ENCODE data around the gene ZNHIT1. TPM values are rescaled to one million over a fixed set of nuclear protein-coding genes. Genes with fewer than 3 reads are reported as not detected.
"Not testable (repeated sequence)": the region's sequence is repeated elsewhere in the genome, so short reads cannot be mapped to it uniquely, and the experiment has no call there.

The ZNHIT1 gene
- total RNA-seq, 1 experiment from 2014 or later, result 69.7 TPM

DNA sequence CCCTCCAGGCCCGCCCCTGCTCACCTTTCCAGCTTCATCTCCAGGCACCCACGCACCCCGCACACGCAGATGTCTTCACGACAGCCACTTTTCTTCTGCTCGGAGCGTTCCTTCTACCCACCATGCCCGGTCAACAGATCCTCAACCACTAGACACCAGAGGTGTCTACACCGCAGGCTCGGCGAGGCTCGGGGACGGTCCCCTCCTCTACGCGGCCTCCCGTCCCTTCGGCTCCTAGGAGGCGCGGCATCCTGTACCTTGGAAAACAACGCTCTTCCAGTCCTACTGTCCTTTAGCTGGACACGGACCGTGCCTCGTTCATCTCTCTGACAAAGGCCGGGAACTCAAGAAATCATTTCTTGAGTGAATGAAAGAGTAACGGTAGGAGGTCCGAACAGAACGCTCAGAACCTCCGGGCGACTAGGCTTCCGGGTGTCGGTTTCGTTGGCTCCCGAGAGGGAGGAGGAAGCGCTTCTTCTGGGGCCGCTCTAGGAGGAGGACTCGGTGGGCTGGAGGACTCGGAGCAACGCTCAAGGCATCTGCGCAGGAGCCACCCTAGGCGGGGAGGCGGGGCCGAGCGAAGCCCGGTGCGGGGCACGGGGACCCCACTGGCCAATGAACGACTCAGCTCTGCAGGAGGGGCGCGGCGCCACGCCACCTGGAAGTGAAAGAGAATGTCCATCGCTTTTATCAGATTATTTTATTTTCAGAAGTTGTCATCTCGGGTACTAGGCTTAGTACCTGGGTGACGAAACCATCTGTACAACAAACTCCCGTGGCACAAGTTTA, 34.1 kb downstream of the ZNHIT1 start:
- H3K4me3 ChIP-seq (ENCODE audit: low read depth in 2 of 2, low read length in 2 of 2), result peak overlapping the region; percentile 57 to 85
- peak; percentile 80 for TF ChIP-seq POLR2AphosphoS5 (IDR thresholded peaks at IDR 0.05; ENCODE audit: low read depth, low read length)
- TF ChIP-seq SIN3A (IDR thresholded peaks at IDR 0.05; ENCODE audit: borderline replicate concordance, insufficient read depth, low read depth, low read length), result no peak
- TF ChIP-seq, protein P1, sequence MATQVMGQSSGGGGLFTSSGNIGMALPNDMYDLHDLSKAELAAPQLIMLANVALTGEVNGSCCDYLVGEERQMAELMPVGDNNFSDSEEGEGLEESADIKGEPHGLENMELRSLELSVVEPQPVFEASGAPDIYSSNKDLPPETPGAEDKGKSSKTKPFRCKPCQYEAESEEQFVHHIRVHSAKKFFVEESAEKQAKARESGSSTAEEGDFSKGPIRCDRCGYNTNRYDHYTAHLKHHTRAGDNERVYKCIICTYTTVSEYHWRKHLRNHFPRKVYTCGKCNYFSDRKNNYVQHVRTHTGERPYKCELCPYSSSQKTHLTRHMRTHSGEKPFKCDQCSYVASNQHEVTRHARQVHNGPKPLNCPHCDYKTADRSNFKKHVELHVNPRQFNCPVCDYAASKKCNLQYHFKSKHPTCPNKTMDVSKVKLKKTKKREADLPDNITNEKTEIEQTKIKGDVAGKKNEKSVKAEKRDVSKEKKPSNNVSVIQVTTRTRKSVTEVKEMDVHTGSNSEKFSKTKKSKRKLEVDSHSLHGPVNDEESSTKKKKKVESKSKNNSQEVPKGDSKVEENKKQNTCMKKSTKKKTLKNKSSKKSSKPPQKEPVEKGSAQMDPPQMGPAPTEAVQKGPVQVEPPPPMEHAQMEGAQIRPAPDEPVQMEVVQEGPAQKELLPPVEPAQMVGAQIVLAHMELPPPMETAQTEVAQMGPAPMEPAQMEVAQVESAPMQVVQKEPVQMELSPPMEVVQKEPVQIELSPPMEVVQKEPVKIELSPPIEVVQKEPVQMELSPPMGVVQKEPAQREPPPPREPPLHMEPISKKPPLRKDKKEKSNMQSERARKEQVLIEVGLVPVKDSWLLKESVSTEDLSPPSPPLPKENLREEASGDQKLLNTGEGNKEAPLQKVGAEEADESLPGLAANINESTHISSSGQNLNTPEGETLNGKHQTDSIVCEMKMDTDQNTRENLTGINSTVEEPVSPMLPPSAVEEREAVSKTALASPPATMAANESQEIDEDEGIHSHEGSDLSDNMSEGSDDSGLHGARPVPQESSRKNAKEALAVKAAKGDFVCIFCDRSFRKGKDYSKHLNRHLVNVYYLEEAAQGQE (IDR thresholded peaks at IDR 0.05; ENCODE audit: insufficient read depth in 1 of 2, low read depth in 2 of 2, low read length in 1 of 2), result no peak
- TF ChIP-seq, protein P2, sequence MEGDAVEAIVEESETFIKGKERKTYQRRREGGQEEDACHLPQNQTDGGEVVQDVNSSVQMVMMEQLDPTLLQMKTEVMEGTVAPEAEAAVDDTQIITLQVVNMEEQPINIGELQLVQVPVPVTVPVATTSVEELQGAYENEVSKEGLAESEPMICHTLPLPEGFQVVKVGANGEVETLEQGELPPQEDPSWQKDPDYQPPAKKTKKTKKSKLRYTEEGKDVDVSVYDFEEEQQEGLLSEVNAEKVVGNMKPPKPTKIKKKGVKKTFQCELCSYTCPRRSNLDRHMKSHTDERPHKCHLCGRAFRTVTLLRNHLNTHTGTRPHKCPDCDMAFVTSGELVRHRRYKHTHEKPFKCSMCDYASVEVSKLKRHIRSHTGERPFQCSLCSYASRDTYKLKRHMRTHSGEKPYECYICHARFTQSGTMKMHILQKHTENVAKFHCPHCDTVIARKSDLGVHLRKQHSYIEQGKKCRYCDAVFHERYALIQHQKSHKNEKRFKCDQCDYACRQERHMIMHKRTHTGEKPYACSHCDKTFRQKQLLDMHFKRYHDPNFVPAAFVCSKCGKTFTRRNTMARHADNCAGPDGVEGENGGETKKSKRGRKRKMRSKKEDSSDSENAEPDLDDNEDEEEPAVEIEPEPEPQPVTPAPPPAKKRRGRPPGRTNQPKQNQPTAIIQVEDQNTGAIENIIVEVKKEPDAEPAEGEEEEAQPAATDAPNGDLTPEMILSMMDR (IDR thresholded peaks at IDR 0.05), result no peak
- no peaks in the 10 kb centered on the region for H3K9me3 ChIP-seq (ENCODE audit: control insufficient read depth, insufficient read depth, low read depth, low read length)
- peak overlapping the region; percentile 91 for H3K27ac ChIP-seq (ENCODE audit: low read length)
- ATAC-seq (peak; percentile 100), DNase-seq (ENCODE audit: low read depth, low spot score) (peak; percentile 96)
- no peaks in the 10 kb centered on the region for H3K27me3 ChIP-seq (ENCODE audit: control insufficient read depth, insufficient read depth, low read length)
- in situ Hi-C loops (cut with HindIII; ENCODE audit: low pct_unique_long_range_greater_than_20kb, low sequenced_read_pairs), result no loop called here
- ChIA-PET POLR2A (interaction anchor here (1.0 kb wide), 1 partner anchor 13 kb away, joined by 4 read pairs; no protein-coding TSS in a partner anchor), CTCF (interaction anchor here (0.7 to 0.9 kb wide), 4 partner anchors 26 to 859 kb away, joined by 3 to 4 read pairs (median 3); no protein-coding TSS in a partner anchor)
- H3K36me3 ChIP-seq (ENCODE audit: control insufficient read depth, insufficient read depth, low read length), result no peaks in the 10 kb centered on the region
- TSS peak; percentile 86 for BruUV-seq (replicated peaks)
- intact Hi-C loops (cut with micrococcal nuclease; ENCODE audit: unreplicated experiment), result no loop called here
- peaks cover 5% of the 10 kb centered on the region for H3K4me1 ChIP-seq (ENCODE audit: control insufficient read depth, insufficient read depth, low read length)

DNA sequence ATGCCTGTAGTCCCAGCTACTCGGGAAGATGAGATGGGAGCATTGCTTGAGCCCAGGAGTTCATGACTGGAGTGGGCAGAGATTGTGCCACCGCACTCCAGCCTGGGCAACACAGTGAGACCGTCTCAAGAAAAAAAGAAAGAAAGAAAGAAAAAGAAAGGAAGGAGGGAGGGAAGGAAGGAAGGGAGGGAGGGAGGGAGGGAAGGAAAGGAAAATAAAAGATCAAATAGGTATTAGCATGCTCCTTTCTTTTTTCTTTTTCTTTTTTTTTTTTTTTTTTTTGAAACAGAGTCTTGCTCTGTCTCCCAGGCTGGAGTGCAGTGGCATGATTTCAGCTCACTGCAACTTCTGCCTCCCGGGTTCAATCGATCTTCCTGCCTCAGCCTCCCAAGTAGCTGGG, 35.2 kb downstream of the ZNHIT1 start:
- BruUV-seq (replicated peaks); POLR2A ChIA-PET; H3K27ac ChIP-seq (ENCODE audit: low read length); intact Hi-C loops (cut with micrococcal nuclease; ENCODE audit: unreplicated experiment); H3K4me1 ChIP-seq (ENCODE audit: control insufficient read depth, insufficient read depth, low read length); ATAC-seq; H3K36me3 ChIP-seq (ENCODE audit: control insufficient read depth, insufficient read depth, low read length); H3K9me3 ChIP-seq (ENCODE audit: control insufficient read depth, insufficient read depth, low read depth, low read length); DNase-seq (ENCODE audit: low read depth, low spot score); in situ Hi-C loops (cut with HindIII; ENCODE audit: low pct_unique_long_range_greater_than_20kb, low sequenced_read_pairs); H3K27me3 ChIP-seq (ENCODE audit: control insufficient read depth, insufficient read depth, low read length): not testable (repeated sequence)
- CTCF ChIA-PET, result interaction anchor here (0.9 kb wide), 1 partner anchor 857 kb away, joined by 4 read pairs; no protein-coding TSS in a partner anchor
- H3K4me3 ChIP-seq (ENCODE audit: low read depth in 2 of 2, low read length in 2 of 2), result peak overlapping the region; percentile 57 to 85

DNA sequence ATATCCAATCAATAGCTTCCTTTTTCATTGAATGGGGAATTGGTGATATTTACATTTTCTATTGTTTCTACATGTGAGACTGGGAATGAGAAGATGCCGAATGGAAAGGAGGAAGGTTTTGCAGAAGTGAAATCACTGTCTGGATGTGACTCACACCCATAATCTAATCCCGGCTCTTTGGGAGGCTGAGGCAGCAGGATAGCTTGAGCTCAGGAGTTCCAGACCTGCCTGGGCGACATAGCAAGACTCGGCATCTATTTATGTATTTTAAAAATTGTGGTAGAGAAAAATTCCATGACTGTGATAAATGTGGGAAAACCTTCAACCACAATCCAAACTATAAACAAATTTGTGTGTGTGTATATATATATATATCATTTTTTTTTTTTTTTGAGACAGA, 37.8 kb downstream of the ZNHIT1 start:
- intact Hi-C loops (cut with micrococcal nuclease; ENCODE audit: unreplicated experiment) (no loop called here), in situ Hi-C loops (cut with HindIII; ENCODE audit: low pct_unique_long_range_greater_than_20kb, low sequenced_read_pairs) (no loop called here)
- BruUV-seq (replicated peaks), result no TSS peak
- Histone ChIP-seq H3K4me1 (ENCODE audit: control insufficient read depth, insufficient read depth, low read length) (no peaks in the 10 kb centered on the region), H3K9me3 (ENCODE audit: control insufficient read depth, insufficient read depth, low read depth, low read length) (no peaks in the 10 kb centered on the region), H3K27ac (ENCODE audit: low read length) (no peak overlapping the region), H3K27me3 (ENCODE audit: control insufficient read depth, insufficient read depth, low read length) (no peaks in the 10 kb centered on the region), H3K36me3 (ENCODE audit: control insufficient read depth, insufficient read depth, low read length) (no peaks in the 10 kb centered on the region), H3K4me3 (ENCODE audit: low read depth in 2 of 2, low read length in 2 of 2) (no peak overlapping the region)
- no peak for ATAC-seq
- ChIA-PET CTCF (no interaction called here), POLR2A (no interaction called here)
- TF ChIP-seq SIN3A (IDR thresholded peaks at IDR 0.05; ENCODE audit: borderline replicate concordance, insufficient read depth, low read depth, low read length) (no peak), POLR2AphosphoS5 (IDR thresholded peaks at IDR 0.05; ENCODE audit: low read depth, low read length) (no peak), TCF7L2 (IDR thresholded peaks at IDR 0.05; ENCODE audit: low read depth, low read length) (no peak)
- TF ChIP-seq, protein P1 (IDR thresholded peaks at IDR 0.05; ENCODE audit: insufficient read depth in 1 of 2, low read depth in 2 of 2, low read length in 1 of 2), result no peak
- TF ChIP-seq, protein P2 (IDR thresholded peaks at IDR 0.05), result no peak
- DNase-seq (ENCODE audit: low read depth, low spot score), result no peak
